ENCODE results near the gene SPATA31C1.
A peak's percentile ranks its signal among the peaks of the same experiment; 100 is the strongest.

Gene SPATA31C1

GRCh38 chr9:87884578-87885459, 32.9 kb upstream of the SPATA31C1 start:
- H3K4me1 Mint-ChIP-seq, result peaks cover 19% of the 10 kb centered on the region
- no peak for TF ChIP-seq CTCF (IDR thresholded peaks at IDR 0.05)
- DNase-seq, result no peak
- H3K36me3 Mint-ChIP-seq (ENCODE audit: low read depth), result no peaks in the 10 kb centered on the region
- peaks cover 10% of the 10 kb centered on the region for H3K27me3 Mint-ChIP-seq (ENCODE audit: low read depth, poor library complexity)
- H3K27ac Mint-ChIP-seq, result no peak overlapping the region
- no peak overlapping the region for H3K4me3 Mint-ChIP-seq
- no peaks in the 10 kb centered on the region for H3K9me3 Mint-ChIP-seq

GRCh38 chr9:87885484-87886189, 32.1 kb upstream of the SPATA31C1 start:
- Mint-ChIP-seq H3K4me1 (peaks cover 19% of the 10 kb centered on the region), H3K36me3 (ENCODE audit: low read depth) (no peaks in the 10 kb centered on the region), H3K27ac (no peak overlapping the region), H3K9me3 (no peaks in the 10 kb centered on the region), H3K4me3 (no peak overlapping the region), H3K27me3 (ENCODE audit: low read depth, poor library complexity) (peaks cover 4% of the 10 kb centered on the region)
- no peak for TF ChIP-seq CTCF (IDR thresholded peaks at IDR 0.05)
- no peak for DNase-seq

DNA sequence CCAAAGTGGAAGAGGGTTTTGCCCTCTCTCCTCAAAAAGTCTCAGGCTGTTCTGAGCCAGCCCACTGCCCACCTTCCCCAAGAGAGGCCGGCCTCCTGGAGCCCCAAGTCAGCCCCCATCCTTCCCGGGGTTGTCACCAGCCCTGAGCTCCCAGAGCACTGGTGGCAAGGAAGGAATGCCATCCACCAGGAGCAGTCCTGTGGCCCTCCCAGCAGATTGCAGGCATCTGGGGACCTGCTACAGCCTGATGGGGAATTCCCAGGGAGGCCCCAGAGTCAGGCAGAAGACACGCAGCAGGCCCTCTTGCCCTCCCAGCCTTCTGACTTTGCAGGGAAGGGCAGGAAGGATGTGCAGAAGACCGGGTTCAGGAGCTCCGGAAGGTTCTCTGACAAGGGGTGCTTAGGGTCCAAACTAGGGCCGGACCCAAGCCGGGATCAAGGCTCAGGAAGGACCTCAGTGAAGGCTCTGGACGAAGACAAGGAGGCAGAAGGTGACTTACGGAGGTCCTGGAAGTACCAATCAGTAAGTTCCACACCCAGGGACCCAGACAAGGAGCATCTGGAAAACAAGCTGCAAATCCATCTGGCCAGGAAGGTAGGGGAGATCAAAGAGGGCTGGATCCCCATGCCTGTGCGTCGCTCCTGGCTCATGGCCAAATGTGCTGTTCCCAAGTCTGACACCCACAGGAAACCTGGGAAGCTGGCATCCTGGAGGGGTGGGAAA, 31.4 kb upstream of the SPATA31C1 start:
- H3K4me3 Mint-ChIP-seq, result no peak overlapping the region
- peaks cover 4% of the 10 kb centered on the region for H3K27me3 Mint-ChIP-seq (ENCODE audit: low read depth, poor library complexity)
- no peaks in the 10 kb centered on the region for H3K36me3 Mint-ChIP-seq (ENCODE audit: low read depth)
- DNase-seq, result no peak
- H3K4me1 Mint-ChIP-seq, result peaks cover 19% of the 10 kb centered on the region
- no peak for TF ChIP-seq CTCF (IDR thresholded peaks at IDR 0.05)
- H3K27ac Mint-ChIP-seq, result no peak overlapping the region
- H3K9me3 Mint-ChIP-seq, result no peaks in the 10 kb centered on the region

DNA sequence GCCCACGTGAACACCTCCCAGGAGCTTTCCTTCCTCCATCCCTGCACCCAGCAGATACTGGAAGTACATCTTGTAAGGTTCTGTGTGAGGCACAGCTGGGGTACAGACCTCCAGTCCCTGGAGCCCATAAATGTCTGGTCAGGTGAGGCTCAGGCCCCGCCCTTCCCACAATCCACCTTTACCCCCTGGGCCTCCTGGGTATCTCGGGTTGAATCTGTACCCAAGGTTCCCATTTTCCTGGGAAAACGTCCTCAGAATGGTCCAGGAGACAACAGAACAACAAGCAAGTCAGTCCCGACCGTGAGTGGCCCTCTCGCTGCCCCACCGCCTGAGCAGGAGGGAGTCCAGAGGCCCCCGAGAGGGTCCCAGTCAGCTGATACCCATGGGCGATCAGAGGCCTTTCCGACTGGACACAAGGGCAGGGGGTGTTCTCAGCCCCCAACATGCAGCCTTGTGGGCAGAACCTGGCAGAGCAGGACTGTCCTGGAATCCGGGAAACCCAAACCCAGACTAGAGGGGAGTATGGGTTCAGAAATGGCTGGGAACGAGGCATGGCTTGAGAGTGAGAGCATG, 30.7 kb upstream of the SPATA31C1 start:
- Mint-ChIP-seq H3K27me3 (ENCODE audit: low read depth, poor library complexity) (no peaks in the 10 kb centered on the region), H3K4me1 (peaks cover 19% of the 10 kb centered on the region), H3K36me3 (ENCODE audit: low read depth) (no peaks in the 10 kb centered on the region), H3K4me3 (no peak overlapping the region), H3K9me3 (no peaks in the 10 kb centered on the region), H3K27ac (no peak overlapping the region)
- no peak for DNase-seq
- TF ChIP-seq CTCF (IDR thresholded peaks at IDR 0.05), result no peak

GRCh38 chr9:87887661-87888480, 29.9 kb upstream of the SPATA31C1 start:
- Mint-ChIP-seq H3K36me3 (ENCODE audit: low read depth) (no peaks in the 10 kb centered on the region), H3K9me3 (no peaks in the 10 kb centered on the region), H3K27me3 (ENCODE audit: low read depth, poor library complexity) (no peaks in the 10 kb centered on the region), H3K27ac (peak overlapping the region; percentile 39), H3K4me3 (no peak overlapping the region), H3K4me1 (peaks cover 12% of the 10 kb centered on the region)
- no peak for DNase-seq
- TF ChIP-seq CTCF (IDR thresholded peaks at IDR 0.05), result no peak

Data from nephron progenitor cell (in vitro differentiated cells).